T-helper 1 cell treated with Interleukin-12 subunit alpha and Interleukin-12 subunit beta and Interleukin-4 antibody, amounts not matched to agents 30 μg/mL and 1 μg/mL, for 36 hours (primary cell): ENCODE data around the gene HTRA1.

Experiments used
- H3K27ac Mint-ChIP-seq: one replicate; pipeline ENCODE4 v1.8.0; 2021; ENCODE audit warnings: mild to moderate bottlenecking, mixed read lengths
- H3K27me3 Mint-ChIP-seq: one replicate; pipeline ENCODE4 v1.8.0; 2021; ENCODE audit warnings: low read depth, mixed read lengths
- H3K36me3 Mint-ChIP-seq: one replicate; pipeline ENCODE4 v1.8.0; 2021; ENCODE audit warnings: low read depth, mixed read lengths
- H3K4me1 Mint-ChIP-seq: one replicate; pipeline ENCODE4 v1.8.0; 2021; ENCODE audit warnings: low read depth, mixed read lengths
- H3K4me3 Mint-ChIP-seq: one replicate; pipeline ENCODE4 v1.8.0; 2021; ENCODE audit warnings: mild to moderate bottlenecking, moderate library complexity, mixed read lengths
- H3K9me3 Mint-ChIP-seq: one replicate; pipeline ENCODE4 v1.8.0; 2021; ENCODE audit warnings: mixed read lengths

The HTRA1 gene

DNA sequence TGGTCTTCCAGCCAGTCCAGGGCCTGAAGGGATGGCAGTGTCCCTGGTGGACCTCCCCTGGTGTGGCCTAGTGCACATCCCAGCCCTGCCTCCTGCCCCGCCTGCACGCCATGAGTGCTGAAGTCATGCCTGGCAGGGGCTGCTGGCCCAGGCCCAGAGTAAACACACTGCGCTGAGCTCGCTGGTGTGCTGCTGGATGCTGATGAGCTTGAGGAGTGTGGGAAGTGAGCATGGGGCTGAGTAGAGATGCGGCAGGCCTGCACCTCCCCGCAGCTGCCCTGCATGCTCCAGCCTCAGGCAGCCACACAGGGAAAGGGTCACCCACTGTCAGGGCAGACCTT, 43.2 kb downstream of the HTRA1 start:
- no peaks in the 10 kb centered on the region for H3K4me1 Mint-ChIP-seq
- H3K4me3 Mint-ChIP-seq = no peak overlapping the region
- H3K36me3 Mint-ChIP-seq = no peaks in the 10 kb centered on the region
- H3K27ac Mint-ChIP-seq = no peak overlapping the region
- H3K9me3 Mint-ChIP-seq = no peaks in the 10 kb centered on the region
- H3K27me3 Mint-ChIP-seq = no peaks in the 10 kb centered on the region

DNA sequence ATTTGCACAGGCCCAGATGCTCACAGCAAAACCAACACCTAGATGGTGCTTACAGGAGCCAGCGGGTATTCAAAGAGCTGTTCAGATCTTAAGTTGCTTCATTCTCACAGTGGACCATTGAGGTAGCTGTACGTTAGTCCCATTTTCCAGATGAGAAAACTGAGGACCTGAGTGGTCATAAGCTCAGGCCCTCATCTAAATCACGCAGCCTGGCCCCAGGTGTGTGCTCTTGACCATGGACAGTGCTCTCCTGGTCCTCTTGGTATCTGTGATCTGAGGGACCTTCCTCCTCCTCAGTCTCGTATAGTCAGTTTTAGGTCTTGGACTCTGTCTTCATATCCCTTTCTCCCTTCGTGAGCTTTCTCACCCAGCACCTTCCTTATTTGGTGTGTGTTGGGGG, 43.7 kb downstream of the HTRA1 start:
- H3K27me3 Mint-ChIP-seq = no peaks in the 10 kb centered on the region
- no peaks in the 10 kb centered on the region for H3K36me3 Mint-ChIP-seq
- H3K27ac Mint-ChIP-seq = no peak overlapping the region
- H3K4me1 Mint-ChIP-seq = no peaks in the 10 kb centered on the region
- no peak overlapping the region for H3K4me3 Mint-ChIP-seq
- H3K9me3 Mint-ChIP-seq = no peaks in the 10 kb centered on the region

- Mint-ChIP-seq H3K27me3 (no peaks in the 10 kb centered on the region), H3K36me3 (no peaks in the 10 kb centered on the region), H3K4me3 (no peak overlapping the region), H3K27ac (no peak overlapping the region), H3K9me3 (no peaks in the 10 kb centered on the region), H3K4me1 (no peaks in the 10 kb centered on the region)
Measured at GRCh38 chr10:122505885-122506645, 44.7 kb downstream of the HTRA1 start.

DNA sequence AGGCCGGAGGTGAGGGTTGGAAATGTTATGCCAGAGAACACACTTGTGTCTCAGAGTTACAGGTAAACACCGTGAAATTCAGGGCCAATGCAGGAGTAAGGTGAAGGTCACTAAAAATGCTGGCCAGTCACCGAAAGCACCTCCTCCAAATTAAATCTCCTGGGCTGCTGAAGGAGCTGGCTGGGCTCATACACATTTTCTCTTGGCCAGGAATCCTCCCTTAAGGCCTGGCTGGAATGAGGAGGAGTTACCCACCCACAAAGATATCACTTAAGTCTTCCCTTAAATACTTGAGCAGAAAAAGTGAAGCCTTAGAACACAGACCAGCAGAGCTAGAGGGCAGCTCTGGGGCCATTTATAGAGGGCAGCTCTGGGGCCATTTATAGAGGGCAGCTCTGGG, 46.3 kb downstream of the HTRA1 start:
- Mint-ChIP-seq H3K4me3 (no peak overlapping the region), H3K9me3 (no peaks in the 10 kb centered on the region), H3K27me3 (no peaks in the 10 kb centered on the region), H3K4me1 (no peaks in the 10 kb centered on the region), H3K27ac (no peak overlapping the region), H3K36me3 (no peaks in the 10 kb centered on the region)

- Mint-ChIP-seq H3K9me3 (no peaks in the 10 kb centered on the region), H3K4me3 (no peak overlapping the region), H3K36me3 (no peaks in the 10 kb centered on the region), H3K4me1 (no peaks in the 10 kb centered on the region), H3K27me3 (no peaks in the 10 kb centered on the region), H3K27ac (no peak overlapping the region)
Measured at GRCh38 chr10:122508021-122508420, 46.7 kb downstream of the HTRA1 start.

DNA sequence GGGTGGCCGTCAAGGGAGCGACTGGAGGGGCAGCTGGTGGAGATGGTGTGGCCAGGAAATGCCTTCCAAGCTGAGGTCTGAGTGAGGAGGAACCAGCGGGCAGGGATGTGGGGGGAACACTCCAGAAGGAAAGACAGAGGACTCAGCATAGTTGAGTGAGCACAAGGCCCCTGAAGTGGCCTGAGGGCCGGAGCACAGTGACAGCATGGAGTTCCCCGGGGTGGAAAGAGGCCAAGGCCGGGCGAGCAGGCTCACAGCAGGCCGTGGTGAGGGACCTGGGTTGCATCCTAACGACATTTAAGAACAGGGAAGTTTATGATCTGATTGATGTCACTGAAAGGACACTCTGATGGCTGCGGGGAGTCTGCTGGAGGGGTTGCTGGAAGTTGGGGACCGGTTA, 48.0 kb downstream of the HTRA1 start:
- H3K4me1 Mint-ChIP-seq = peaks cover 2% of the 10 kb centered on the region
- no peak overlapping the region for H3K27ac Mint-ChIP-seq
- H3K36me3 Mint-ChIP-seq = no peaks in the 10 kb centered on the region
- no peaks in the 10 kb centered on the region for H3K27me3 Mint-ChIP-seq
- H3K4me3 Mint-ChIP-seq = no peak overlapping the region
- no peaks in the 10 kb centered on the region for H3K9me3 Mint-ChIP-seq

GRCh38 chr10:122510326-122510725, 49.0 kb downstream of the HTRA1 start:
- no peaks in the 10 kb centered on the region for H3K36me3 Mint-ChIP-seq
- H3K27me3 Mint-ChIP-seq = no peaks in the 10 kb centered on the region
- H3K27ac Mint-ChIP-seq = no peak overlapping the region
- no peaks in the 10 kb centered on the region for H3K9me3 Mint-ChIP-seq
- H3K4me1 Mint-ChIP-seq = peaks cover 2% of the 10 kb centered on the region
- H3K4me3 Mint-ChIP-seq = no peak overlapping the region

DNA sequence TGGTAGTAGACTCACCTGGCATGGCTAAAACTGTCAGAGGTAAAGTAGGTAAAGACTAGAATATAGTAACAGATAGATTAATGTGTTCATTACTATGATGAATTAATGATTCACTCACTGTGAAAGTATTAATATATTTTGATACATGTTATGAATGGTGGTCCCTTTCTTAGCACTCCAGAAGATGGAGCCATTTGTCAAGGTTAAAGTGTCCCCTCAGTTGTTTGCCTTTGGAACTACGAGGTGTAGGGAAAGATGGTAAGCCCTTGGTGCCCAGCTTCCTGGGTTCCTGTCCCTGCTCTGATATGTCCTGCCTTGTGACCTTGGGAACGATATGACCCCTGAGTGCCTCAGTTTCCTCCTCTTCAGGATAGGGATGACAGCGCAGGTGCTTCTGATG, 49.4 kb downstream of the HTRA1 start:
- Mint-ChIP-seq H3K4me1 (peaks cover 3% of the 10 kb centered on the region), H3K27ac (no peak overlapping the region), H3K4me3 (no peak overlapping the region), H3K36me3 (no peaks in the 10 kb centered on the region), H3K9me3 (no peaks in the 10 kb centered on the region), H3K27me3 (no peaks in the 10 kb centered on the region)

- Mint-ChIP-seq H3K4me1 (peaks cover 13% of the 10 kb centered on the region), H3K27me3 (no peaks in the 10 kb centered on the region), H3K36me3 (no peaks in the 10 kb centered on the region), H3K27ac (no peak overlapping the region), H3K9me3 (no peaks in the 10 kb centered on the region), H3K4me3 (no peak overlapping the region)
Measured at GRCh38 chr10:122513053-122513452, 51.7 kb downstream of the HTRA1 start.

DNA sequence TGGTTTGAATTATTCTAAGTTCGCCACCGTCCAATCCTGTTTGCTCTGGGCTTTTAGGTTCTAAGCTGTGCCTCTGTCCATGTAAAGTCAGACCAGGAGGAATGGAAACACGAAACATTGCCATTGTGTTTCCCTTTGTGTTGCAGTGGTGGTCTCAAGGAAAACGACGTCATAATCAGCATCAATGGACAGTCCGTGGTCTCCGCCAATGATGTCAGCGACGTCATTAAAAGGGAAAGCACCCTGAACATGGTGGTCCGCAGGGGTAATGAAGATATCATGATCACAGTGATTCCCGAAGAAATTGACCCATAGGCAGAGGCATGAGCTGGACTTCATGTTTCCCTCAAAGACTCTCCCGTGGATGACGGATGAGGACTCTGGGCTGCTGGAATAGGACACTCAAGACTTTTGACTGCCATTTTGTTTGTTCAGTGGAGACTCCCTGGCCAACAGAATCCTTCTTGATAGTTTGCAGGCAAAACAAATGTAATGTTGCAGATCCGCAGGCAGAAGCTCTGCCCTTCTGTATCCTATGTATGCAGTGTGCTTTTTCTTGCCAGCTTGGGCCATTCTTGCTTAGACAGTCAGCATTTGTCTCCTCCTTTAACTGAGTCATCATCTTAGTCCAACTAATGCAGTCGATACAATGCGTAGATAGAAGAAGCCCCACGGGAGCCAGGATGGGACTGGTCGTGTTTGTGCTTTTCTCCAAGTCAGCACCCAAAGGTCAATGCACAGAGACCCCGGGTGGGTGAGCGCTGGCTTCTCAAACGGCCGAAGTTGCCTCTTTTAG, 52.9 kb downstream of the HTRA1 start:
- Mint-ChIP-seq H3K27me3 (no peaks in the 10 kb centered on the region), H3K4me3 (no peak overlapping the region), H3K4me1 (peaks cover 13% of the 10 kb centered on the region), H3K36me3 (no peaks in the 10 kb centered on the region), H3K9me3 (no peaks in the 10 kb centered on the region), H3K27ac (no peak overlapping the region)

GRCh38 chr10:122515022-122515424, 53.7 kb downstream of the HTRA1 start:
- no peaks in the 10 kb centered on the region for H3K36me3 Mint-ChIP-seq
- peaks cover 13% of the 10 kb centered on the region for H3K4me1 Mint-ChIP-seq
- H3K27ac Mint-ChIP-seq = no peak overlapping the region
- no peak overlapping the region for H3K4me3 Mint-ChIP-seq
- H3K27me3 Mint-ChIP-seq = no peaks in the 10 kb centered on the region
- no peaks in the 10 kb centered on the region for H3K9me3 Mint-ChIP-seq

DNA sequence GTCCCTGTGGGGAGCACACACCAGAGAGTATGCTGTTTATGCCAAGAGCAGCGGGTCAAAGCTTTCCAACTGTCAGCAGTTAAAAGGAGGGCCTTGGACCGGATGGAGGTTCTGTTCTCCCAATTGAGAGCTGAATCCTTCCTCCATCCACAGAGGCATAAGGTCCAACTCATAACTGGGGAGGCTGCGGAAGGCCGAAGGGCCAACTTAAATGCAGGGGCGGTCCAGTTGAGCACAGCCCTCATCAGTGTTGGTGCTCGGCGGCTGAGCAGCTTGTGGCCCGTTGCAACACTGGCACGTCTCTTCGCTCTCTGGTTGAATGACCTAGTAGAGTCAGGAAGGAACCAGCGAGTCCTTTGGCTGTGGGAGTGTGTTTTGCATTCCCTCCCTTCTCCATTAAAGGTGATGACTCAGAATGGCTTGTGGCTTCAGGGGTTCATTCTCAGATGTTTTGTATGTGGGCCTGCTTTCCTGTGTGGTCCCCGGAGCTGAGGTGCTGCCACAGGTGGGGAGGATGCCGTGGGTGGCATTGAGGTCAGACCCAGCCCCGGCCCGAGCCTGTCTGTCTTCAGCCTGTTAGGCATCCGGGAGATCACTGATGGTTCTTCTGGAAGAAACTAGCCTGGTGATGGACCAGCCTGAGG, 54.4 kb downstream of the HTRA1 start:
- Mint-ChIP-seq H3K4me3 (peak overlapping the region; percentile 31), H3K27me3 (peaks cover 4% of the 10 kb centered on the region), H3K9me3 (no peaks in the 10 kb centered on the region), H3K36me3 (no peaks in the 10 kb centered on the region), H3K27ac (no peak overlapping the region), H3K4me1 (peaks cover 13% of the 10 kb centered on the region)

DNA sequence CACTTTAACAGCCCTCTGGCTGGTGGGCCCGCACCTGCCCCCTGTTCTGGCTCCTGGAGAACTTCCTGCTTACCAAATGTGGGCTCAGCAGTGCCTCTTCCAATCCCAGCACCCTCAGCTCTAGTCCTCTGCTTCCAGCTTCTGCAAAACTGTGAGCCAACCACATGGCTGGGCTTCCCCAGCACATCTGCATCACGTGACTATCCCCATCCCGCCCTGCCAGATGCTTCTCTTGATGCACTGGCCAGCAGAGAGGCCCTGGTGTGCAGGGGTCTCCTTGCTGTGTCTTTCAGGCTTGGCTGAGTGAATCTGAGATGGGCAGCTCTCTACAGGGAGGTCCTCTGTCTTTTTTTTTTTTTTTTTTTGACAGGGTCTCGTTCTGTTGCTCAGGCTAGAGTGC, 55.4 kb downstream of the HTRA1 start:
- no peaks in the 10 kb centered on the region for H3K9me3 Mint-ChIP-seq
- no peak overlapping the region for H3K27ac Mint-ChIP-seq
- peaks cover 13% of the 10 kb centered on the region for H3K4me1 Mint-ChIP-seq
- no peaks in the 10 kb centered on the region for H3K36me3 Mint-ChIP-seq
- H3K4me3 Mint-ChIP-seq = no peak overlapping the region
- H3K27me3 Mint-ChIP-seq = peaks cover 4% of the 10 kb centered on the region

DNA sequence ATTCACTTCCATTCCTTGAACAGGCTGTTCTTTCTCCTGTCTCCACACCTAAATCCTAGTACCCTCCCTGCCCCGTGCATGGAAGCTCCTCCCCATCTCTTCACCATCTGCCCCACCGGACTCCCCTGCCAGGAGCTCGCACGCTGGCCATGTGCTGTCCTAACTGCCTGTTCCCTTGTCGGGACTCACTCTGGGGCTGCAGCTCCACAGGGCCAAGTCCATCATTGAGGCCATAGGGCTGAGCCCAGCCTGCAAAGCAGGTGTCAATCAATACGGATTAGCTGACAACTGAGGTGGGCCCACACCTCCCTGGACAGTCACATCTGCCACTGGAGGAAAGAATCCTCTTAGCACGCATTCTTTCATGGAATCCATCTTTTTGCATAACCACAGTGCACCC, 57.8 kb downstream of the HTRA1 start:
- no peak overlapping the region for H3K27ac Mint-ChIP-seq
- H3K4me1 Mint-ChIP-seq = peaks cover 11% of the 10 kb centered on the region
- H3K9me3 Mint-ChIP-seq = no peaks in the 10 kb centered on the region
- H3K27me3 Mint-ChIP-seq = peaks cover 13% of the 10 kb centered on the region
- H3K4me3 Mint-ChIP-seq = no peak overlapping the region
- H3K36me3 Mint-ChIP-seq = no peaks in the 10 kb centered on the region

- no peaks in the 10 kb centered on the region for H3K36me3 Mint-ChIP-seq
- H3K9me3 Mint-ChIP-seq = no peaks in the 10 kb centered on the region
- no peak overlapping the region for H3K27ac Mint-ChIP-seq
- peaks cover 11% of the 10 kb centered on the region for H3K4me1 Mint-ChIP-seq
- H3K4me3 Mint-ChIP-seq = no peak overlapping the region
- H3K27me3 Mint-ChIP-seq = peaks cover 13% of the 10 kb centered on the region
Measured at GRCh38 chr10:122519873-122520272, 58.5 kb downstream of the HTRA1 start.
